Tongue (tissue), 2 donors: ENCODE results near the gene COBLL1. TPM values are rescaled to one million over a fixed set of nuclear protein-coding genes. Genes with fewer than 3 reads are reported as not detected.

ENCODE experiments used
- DNase-seq: peaks from one replicate; pipeline ENCODE4 v3.0.0-alpha.2; 2015
- total RNA-seq: library from RNA; depleted of rRNA; stranded (reverse); fragments of >200 nt; gene quantifications from one replicate; pipeline ENCODE4 v1.2.3, GENCODE V29; 2014

COBLL1 gene
- total RNA-seq, 1 donor from 2014 or later: 27.1 TPM

- DNase-seq: no peak
Measured at GRCh38 chr2:164754157-164755093, 87.2 kb downstream of the COBLL1 start.

GRCh38 chr2:164752956-164753355 lies 88.7 kb downstream of the COBLL1 start:
- DNase-seq: no peak

GRCh38 chr2:164747783-164748433 lies 93.7 kb downstream of the COBLL1 start:
- no peak for DNase-seq

- no peak for DNase-seq
Measured at GRCh38 chr2:164747140-164747539, 94.5 kb downstream of the COBLL1 start.

GRCh38 chr2:164746713-164747112 lies 94.9 kb downstream of the COBLL1 start:
- no peak for DNase-seq

- no peak for DNase-seq
Measured at GRCh38 chr2:164745012-164745797, 96.4 kb downstream of the COBLL1 start.

- DNase-seq: no peak
Measured at GRCh38 chr2:164742738-164743317, 98.8 kb downstream of the COBLL1 start.

GRCh38 chr2:164739966-164740365 lies 101.7 kb downstream of the COBLL1 start:
- DNase-seq: no peak

GRCh38 chr2:164737612-164738081 lies 104.0 kb downstream of the COBLL1 start:
- peak; percentile 83 for DNase-seq

- no peak for DNase-seq
Measured at GRCh38 chr2:164735309-164735919, 106.2 kb downstream of the COBLL1 start.

GRCh38 chr2:164734196-164734595 lies 107.4 kb downstream of the COBLL1 start:
- no peak for DNase-seq

GRCh38 chr2:164725542-164725941 lies 116.1 kb downstream of the COBLL1 start:
- DNase-seq: no peak

- DNase-seq: no peak
Measured at GRCh38 chr2:164722616-164723338, 118.8 kb downstream of the COBLL1 start.

- DNase-seq: no peak
Measured at GRCh38 chr2:164721430-164721829, 120.2 kb downstream of the COBLL1 start.

GRCh38 chr2:164719996-164720941 lies 121.4 kb downstream of the COBLL1 start:
- no peak for DNase-seq

GRCh38 chr2:164717000-164717803 lies 124.4 kb downstream of the COBLL1 start:
- DNase-seq: peak; percentile 65

- no peak for DNase-seq
Measured at GRCh38 chr2:164714471-164714870, 127.2 kb downstream of the COBLL1 start.

- DNase-seq: no peak
Measured at GRCh38 chr2:164711766-164712138, 129.9 kb downstream of the COBLL1 start.
